CD8-positive, alpha-beta memory T cell (primary cell): ENCODE measurements around the gene IL1RAPL1. TPM values are rescaled to one million over a fixed set of nuclear protein-coding genes. Genes with fewer than 3 reads are reported as not detected.
A peak's percentile ranks its signal among the peaks of the same experiment; 100 is the strongest.

ENCODE experiments used
- CTCF ChIA-PET: fragments of 350-600 bp; sonication (Branson Sonifier 250); formaldehyde crosslinking; loops from one replicate; lab custom pipeline; 2021; ENCODE audit warnings: antibody characterized with exemption; lab: Charles Lee
- POLR2A ChIA-PET: fragments of 350-600 bp; sonication (Branson Sonifier 250); formaldehyde crosslinking; loops from one replicate; lab custom pipeline; 2021; ENCODE audit warnings: antibody characterized with exemption; lab: Charles Lee
- DNase-seq, 5 donors: peaks; one replicate each; pipeline versions ENCODE4 v3.0.0 to v3.0.0-alpha.2; 2020 to 2022; ENCODE audit warnings: mixed read lengths in 1 of 5
- H3K27ac ChIP-seq: one replicate; pipeline ENCODE4 v1.7.0; 2013; ENCODE audit warnings: low read depth, mild to moderate bottlenecking, low read length, moderate library complexity
- H3K27me3 ChIP-seq: 2 replicates; pipeline ENCODE4 v1.7.0; 2013; ENCODE audit warnings: low read length, mild to moderate bottlenecking; ENCODE audit not compliant: insufficient read depth, poor library complexity, severe bottlenecking
- H3K36me3 ChIP-seq: 2 replicates; pipeline ENCODE4 v1.7.0; 2013; ENCODE audit warnings: mild to moderate bottlenecking, low read length, moderate library complexity; ENCODE audit not compliant: insufficient read depth
- H3K4me1 ChIP-seq: 2 replicates; pipeline ENCODE4 v1.7.0; 2013; ENCODE audit warnings: mild to moderate bottlenecking, low read length, moderate library complexity; ENCODE audit not compliant: insufficient read depth
- H3K4me3 ChIP-seq: 2 replicates; pipeline ENCODE4 v1.7.0; 2013; ENCODE audit warnings: mild to moderate bottlenecking, low read length
- H3K9me3 ChIP-seq: 2 replicates; pipeline ENCODE4 v1.7.0; 2013; ENCODE audit warnings: mild to moderate bottlenecking, low read length
- H3K27ac Mint-ChIP-seq, 8 donors: one replicate each; pipeline ENCODE4 v1.8.0; 2020 to 2021; ENCODE audit warnings: mixed read lengths in 8 of 8, mild to moderate bottlenecking in 6 of 8, inconsistent platforms in 3 of 8, moderate library complexity in 3 of 8
- H3K27me3 Mint-ChIP-seq, 2 donors: one replicate each; pipeline ENCODE4 v1.8.0; 2020 to 2021; ENCODE audit warnings: mixed read lengths in 2 of 2, mild to moderate bottlenecking in 1 of 2, moderate library complexity in 1 of 2
- H3K36me3 Mint-ChIP-seq, 3 donors: one replicate each; pipeline ENCODE4 v1.8.0; 2020 to 2021; ENCODE audit warnings: mixed read lengths in 3 of 3, inconsistent platforms in 1 of 3, mild to moderate bottlenecking in 1 of 3
- H3K4me1 Mint-ChIP-seq, 3 donors: one replicate each; pipeline ENCODE4 v1.8.0; 2020 to 2021; ENCODE audit warnings: mixed read lengths in 3 of 3, inconsistent platforms in 1 of 3, mild to moderate bottlenecking in 1 of 3
- H3K4me3 Mint-ChIP-seq, 7 donors: one replicate each; pipeline ENCODE4 v1.8.0; 2020 to 2021; ENCODE audit warnings: mixed read lengths in 7 of 7, mild to moderate bottlenecking in 6 of 7, moderate library complexity in 4 of 7, inconsistent platforms in 2 of 7
- H3K9me3 Mint-ChIP-seq, 5 donors: one replicate each; pipeline ENCODE4 v1.8.0; 2020 to 2022; ENCODE audit warnings: mixed read lengths in 5 of 5, mild to moderate bottlenecking in 3 of 5, moderate library complexity in 2 of 5, inconsistent platforms in 1 of 5
- polyA plus RNA-seq: library from polyadenylated mRNA; unstranded; fragments of 300-500 nt; fragmentation: Illumina TruSeq; gene quantifications from one replicate; pipeline ENCODE4 v1.2.3, GENCODE V29; 2021
- total RNA-seq, 2 experiments: library from RNA; stranded (reverse); gene quantifications; one replicate each; pipeline ENCODE4 v1.2.3, GENCODE V29; 2021

IL1RAPL1 gene
- total and polyA plus RNA-seq, 3 experiments from 2014 or later, result not detected

GRCh38 chrX:29233592-29234183, 646.4 kb downstream of the IL1RAPL1 start:
- Histone ChIP-seq H3K9me3 (no peaks in the 10 kb centered on the region), H3K27ac (no peak overlapping the region), H3K4me1 (no peaks in the 10 kb centered on the region), H3K36me3 (no peaks in the 10 kb centered on the region), H3K27me3 (no peaks in the 10 kb centered on the region), H3K4me3 (no peak overlapping the region)
- ChIA-PET CTCF (no interaction called here), POLR2A (no interaction called here)
- H3K36me3 Mint-ChIP-seq, result no peaks in the 10 kb centered on the region
- peaks cover 0 to 4% (median 0%) of the 10 kb centered on the region in 5 donors for H3K9me3 Mint-ChIP-seq
- no peaks in the 10 kb centered on the region for H3K4me1 Mint-ChIP-seq
- no peak overlapping the region for H3K27ac Mint-ChIP-seq
- H3K4me3 Mint-ChIP-seq, result no peak overlapping the region
- no peaks in the 10 kb centered on the region for H3K27me3 Mint-ChIP-seq
- no peak for DNase-seq

- Histone ChIP-seq H3K27me3 (no peaks in the 10 kb centered on the region), H3K4me3 (no peak overlapping the region), H3K4me1 (no peaks in the 10 kb centered on the region), H3K27ac (no peak overlapping the region), H3K9me3 (no peaks in the 10 kb centered on the region), H3K36me3 (no peaks in the 10 kb centered on the region)
- Mint-ChIP-seq H3K27ac (no peak overlapping the region), H3K36me3 (no peaks in the 10 kb centered on the region), H3K27me3 (no peaks in the 10 kb centered on the region), H3K4me1 (no peaks in the 10 kb centered on the region), H3K4me3 (no peak overlapping the region), H3K9me3 (peaks cover 0 to 4% (median 0%) of the 10 kb centered on the region in 5 donors)
- POLR2A ChIA-PET, result no interaction called here
- no peak for DNase-seq
- CTCF ChIA-PET, result no interaction called here
Observed at GRCh38 chrX:29237972-29238371, 650.7 kb downstream of the IL1RAPL1 start.

GRCh38 chrX:29241809-29242208, 654.6 kb downstream of the IL1RAPL1 start:
- POLR2A ChIA-PET, result no interaction called here
- peaks cover 0 to 11% (median 2%) of the 10 kb centered on the region in 5 donors for H3K9me3 Mint-ChIP-seq

GRCh38 chrX:29242856-29243255, 655.6 kb downstream of the IL1RAPL1 start:
- Histone ChIP-seq H3K27ac (no peak overlapping the region), H3K9me3 (no peaks in the 10 kb centered on the region), H3K36me3 (no peaks in the 10 kb centered on the region), H3K4me1 (no peaks in the 10 kb centered on the region), H3K4me3 (no peak overlapping the region), H3K27me3 (no peaks in the 10 kb centered on the region)
- Mint-ChIP-seq H3K36me3 (peaks cover 0 to 2% (median 0%) of the 10 kb centered on the region in 3 donors), H3K9me3 (peaks cover 0 to 11% (median 2%) of the 10 kb centered on the region in 5 donors), H3K27me3 (peaks cover 0 to 1% of the 10 kb centered on the region in 2 donors), H3K27ac (no peak overlapping the region), H3K4me3 (no peak overlapping the region), H3K4me1 (no peaks in the 10 kb centered on the region)
- CTCF ChIA-PET, result no interaction called here
- no peak for DNase-seq
- POLR2A ChIA-PET, result no interaction called here

More at GRCh38 chrX:29241809-29242208, 654.6 kb downstream of the IL1RAPL1 start:
- Histone ChIP-seq H3K27me3 (no peaks in the 10 kb centered on the region), H3K27ac (no peak overlapping the region), H3K4me1 (no peaks in the 10 kb centered on the region), H3K9me3 (no peaks in the 10 kb centered on the region), H3K4me3 (no peak overlapping the region), H3K36me3 (no peaks in the 10 kb centered on the region)
- DNase-seq, result no peak
- Mint-ChIP-seq H3K27me3 (peaks cover 0 to 1% of the 10 kb centered on the region in 2 donors), H3K4me3 (no peak overlapping the region), H3K4me1 (no peaks in the 10 kb centered on the region), H3K36me3 (peaks cover 0 to 2% (median 0%) of the 10 kb centered on the region in 3 donors), H3K27ac (no peak overlapping the region)
- CTCF ChIA-PET, result no interaction called here

- H3K27ac ChIP-seq, result no peak overlapping the region
- Mint-ChIP-seq H3K4me3 (no peak overlapping the region), H3K4me1 (no peaks in the 10 kb centered on the region), H3K27me3 (peaks cover 0 to 1% of the 10 kb centered on the region in 2 donors), H3K36me3 (peaks cover 0 to 2% (median 0%) of the 10 kb centered on the region in 3 donors), H3K9me3 (peaks cover 0 to 11% (median 3%) of the 10 kb centered on the region in 5 donors), H3K27ac (no peak overlapping the region)
- no peaks in the 10 kb centered on the region for H3K4me1 ChIP-seq
- no peaks in the 10 kb centered on the region for H3K36me3 ChIP-seq
- H3K4me3 ChIP-seq, result no peak overlapping the region
- no peaks in the 10 kb centered on the region for H3K9me3 ChIP-seq
- no peak for DNase-seq
- ChIA-PET POLR2A (no interaction called here), CTCF (no interaction called here)
- H3K27me3 ChIP-seq, result no peaks in the 10 kb centered on the region
Observed at GRCh38 chrX:29243942-29244341, 656.7 kb downstream of the IL1RAPL1 start.

- POLR2A ChIA-PET, result no interaction called here
Observed at GRCh38 chrX:29254515-29254914, 667.3 kb downstream of the IL1RAPL1 start.

GRCh38 chrX:29257521-29257920, 670.3 kb downstream of the IL1RAPL1 start:
- Histone ChIP-seq H3K36me3 (no peaks in the 10 kb centered on the region), H3K4me3 (no peak overlapping the region), H3K4me1 (no peaks in the 10 kb centered on the region), H3K27me3 (no peaks in the 10 kb centered on the region), H3K27ac (no peak overlapping the region), H3K9me3 (no peaks in the 10 kb centered on the region)
- Mint-ChIP-seq H3K36me3 (no peaks in the 10 kb centered on the region), H3K27ac (no peak overlapping the region), H3K9me3 (no peaks in the 10 kb centered on the region), H3K27me3 (no peaks in the 10 kb centered on the region), H3K4me1 (no peaks in the 10 kb centered on the region), H3K4me3 (no peak overlapping the region)
- ChIA-PET POLR2A (no interaction called here), CTCF (no interaction called here)
- no peak for DNase-seq

More at GRCh38 chrX:29254515-29254914, 667.3 kb downstream of the IL1RAPL1 start:
- no peak overlapping the region for H3K27ac ChIP-seq
- Mint-ChIP-seq H3K36me3 (no peaks in the 10 kb centered on the region), H3K27ac (peak overlapping the region in 1 of 8 donors; percentile 1), H3K9me3 (peaks cover 0 to 3% (median 0%) of the 10 kb centered on the region in 5 donors), H3K4me3 (no peak overlapping the region), H3K27me3 (no peaks in the 10 kb centered on the region), H3K4me1 (no peaks in the 10 kb centered on the region)
- CTCF ChIA-PET, result no interaction called here
- no peak overlapping the region for H3K4me3 ChIP-seq
- H3K27me3 ChIP-seq, result no peaks in the 10 kb centered on the region
- no peaks in the 10 kb centered on the region for H3K36me3 ChIP-seq
- H3K9me3 ChIP-seq, result no peaks in the 10 kb centered on the region
- no peak for DNase-seq
- no peaks in the 10 kb centered on the region for H3K4me1 ChIP-seq

- Histone ChIP-seq H3K27me3 (no peaks in the 10 kb centered on the region), H3K27ac (no peak overlapping the region), H3K4me3 (no peak overlapping the region), H3K4me1 (no peaks in the 10 kb centered on the region), H3K36me3 (no peaks in the 10 kb centered on the region), H3K9me3 (no peaks in the 10 kb centered on the region)
- no peaks in the 10 kb centered on the region for H3K36me3 Mint-ChIP-seq
- H3K27ac Mint-ChIP-seq, result no peak overlapping the region
- POLR2A ChIA-PET, result no interaction called here
- H3K9me3 Mint-ChIP-seq, result peaks cover 0 to 6% (median 2%) of the 10 kb centered on the region in 5 donors
- no peaks in the 10 kb centered on the region for H3K27me3 Mint-ChIP-seq
- no peak overlapping the region for H3K4me3 Mint-ChIP-seq
- no peak for DNase-seq
- CTCF ChIA-PET, result no interaction called here
- no peaks in the 10 kb centered on the region for H3K4me1 Mint-ChIP-seq
Observed at GRCh38 chrX:29269390-29269789, 682.1 kb downstream of the IL1RAPL1 start.
